ENCODE data around the gene PER1.

The PER1 gene, protein sequence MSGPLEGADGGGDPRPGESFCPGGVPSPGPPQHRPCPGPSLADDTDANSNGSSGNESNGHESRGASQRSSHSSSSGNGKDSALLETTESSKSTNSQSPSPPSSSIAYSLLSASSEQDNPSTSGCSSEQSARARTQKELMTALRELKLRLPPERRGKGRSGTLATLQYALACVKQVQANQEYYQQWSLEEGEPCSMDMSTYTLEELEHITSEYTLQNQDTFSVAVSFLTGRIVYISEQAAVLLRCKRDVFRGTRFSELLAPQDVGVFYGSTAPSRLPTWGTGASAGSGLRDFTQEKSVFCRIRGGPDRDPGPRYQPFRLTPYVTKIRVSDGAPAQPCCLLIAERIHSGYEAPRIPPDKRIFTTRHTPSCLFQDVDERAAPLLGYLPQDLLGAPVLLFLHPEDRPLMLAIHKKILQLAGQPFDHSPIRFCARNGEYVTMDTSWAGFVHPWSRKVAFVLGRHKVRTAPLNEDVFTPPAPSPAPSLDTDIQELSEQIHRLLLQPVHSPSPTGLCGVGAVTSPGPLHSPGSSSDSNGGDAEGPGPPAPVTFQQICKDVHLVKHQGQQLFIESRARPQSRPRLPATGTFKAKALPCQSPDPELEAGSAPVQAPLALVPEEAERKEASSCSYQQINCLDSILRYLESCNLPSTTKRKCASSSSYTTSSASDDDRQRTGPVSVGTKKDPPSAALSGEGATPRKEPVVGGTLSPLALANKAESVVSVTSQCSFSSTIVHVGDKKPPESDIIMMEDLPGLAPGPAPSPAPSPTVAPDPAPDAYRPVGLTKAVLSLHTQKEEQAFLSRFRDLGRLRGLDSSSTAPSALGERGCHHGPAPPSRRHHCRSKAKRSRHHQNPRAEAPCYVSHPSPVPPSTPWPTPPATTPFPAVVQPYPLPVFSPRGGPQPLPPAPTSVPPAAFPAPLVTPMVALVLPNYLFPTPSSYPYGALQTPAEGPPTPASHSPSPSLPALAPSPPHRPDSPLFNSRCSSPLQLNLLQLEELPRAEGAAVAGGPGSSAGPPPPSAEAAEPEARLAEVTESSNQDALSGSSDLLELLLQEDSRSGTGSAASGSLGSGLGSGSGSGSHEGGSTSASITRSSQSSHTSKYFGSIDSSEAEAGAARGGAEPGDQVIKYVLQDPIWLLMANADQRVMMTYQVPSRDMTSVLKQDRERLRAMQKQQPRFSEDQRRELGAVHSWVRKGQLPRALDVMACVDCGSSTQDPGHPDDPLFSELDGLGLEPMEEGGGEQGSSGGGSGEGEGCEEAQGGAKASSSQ (N-terminal part only)

DNA sequence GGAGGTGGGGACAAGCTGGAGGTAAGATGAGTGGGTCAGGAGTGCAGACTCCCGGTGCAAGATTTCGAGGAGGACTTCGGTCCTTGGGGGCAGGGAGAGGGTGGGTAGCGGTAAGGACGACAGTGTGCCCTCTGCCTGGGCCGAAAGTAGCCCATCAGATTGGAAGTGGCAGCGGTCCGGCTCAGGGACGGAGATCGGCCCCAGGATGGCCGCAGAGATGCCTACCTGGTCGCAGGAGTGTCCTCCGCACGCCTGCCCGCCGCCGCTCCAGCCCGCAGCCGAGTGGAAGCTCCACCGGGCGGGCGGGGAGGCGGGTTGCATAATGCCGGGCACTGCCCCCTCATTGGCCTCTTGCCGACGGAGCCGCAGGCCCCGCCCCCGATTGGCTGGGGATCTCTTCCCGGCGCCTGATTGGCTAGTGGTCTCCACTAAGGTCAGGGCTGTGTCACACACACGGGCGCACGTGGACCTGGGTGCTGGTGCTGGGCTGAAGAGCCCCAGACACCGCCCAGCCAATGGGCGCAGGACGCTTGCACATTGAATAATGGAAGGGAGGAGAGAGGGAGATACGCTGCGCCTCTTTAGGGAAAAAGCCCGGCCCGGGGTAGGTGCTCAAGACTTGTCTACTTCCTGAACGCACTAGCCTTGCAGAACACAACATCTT lies at the start of gene PER1:
TSS of gene PER1 (minus strand) at position 293 of the 664 bp plus-strand sequence. CDS start 1,698 bp downstream, outside the sequence.
- peak; percentile 97 for DNase-seq (ENCODE audit: low spot score)

GRCh38 chr17:8192070-8192815 lies 40.0 kb upstream of the PER1 start:
- DNase-seq (ENCODE audit: low spot score), result peak; percentile 74

DNA sequence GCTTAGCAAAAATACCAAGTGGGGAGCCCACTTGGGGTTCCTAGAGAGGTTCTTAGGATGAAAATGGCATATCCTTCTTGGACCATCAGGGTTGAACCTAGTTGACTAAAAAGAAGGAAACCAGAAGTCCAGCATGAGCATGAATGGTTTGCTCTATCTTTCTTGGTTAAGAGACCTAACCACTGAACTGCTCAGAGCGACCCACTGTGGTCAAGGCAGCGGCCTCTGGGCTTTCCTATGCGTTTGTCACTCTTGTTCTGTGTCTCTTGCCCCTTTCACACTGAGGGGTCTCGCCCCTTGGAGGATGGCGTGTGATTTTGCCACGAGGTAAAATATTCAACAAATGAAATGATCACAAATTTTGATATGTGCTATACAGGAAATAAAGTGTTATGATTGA lies 38.3 kb upstream of the PER1 start:
- no peak for DNase-seq (ENCODE audit: low spot score)

GRCh38 chr17:8189711-8190477 lies 37.7 kb upstream of the PER1 start, which contains the start of gene BORCS6:
Gene BORCS6 (minus strand): TSS chr17:8190180. CDS start chr17:8190140, 40 bp downstream.
- DNase-seq (ENCODE audit: low spot score), result peak; percentile 89

DNA sequence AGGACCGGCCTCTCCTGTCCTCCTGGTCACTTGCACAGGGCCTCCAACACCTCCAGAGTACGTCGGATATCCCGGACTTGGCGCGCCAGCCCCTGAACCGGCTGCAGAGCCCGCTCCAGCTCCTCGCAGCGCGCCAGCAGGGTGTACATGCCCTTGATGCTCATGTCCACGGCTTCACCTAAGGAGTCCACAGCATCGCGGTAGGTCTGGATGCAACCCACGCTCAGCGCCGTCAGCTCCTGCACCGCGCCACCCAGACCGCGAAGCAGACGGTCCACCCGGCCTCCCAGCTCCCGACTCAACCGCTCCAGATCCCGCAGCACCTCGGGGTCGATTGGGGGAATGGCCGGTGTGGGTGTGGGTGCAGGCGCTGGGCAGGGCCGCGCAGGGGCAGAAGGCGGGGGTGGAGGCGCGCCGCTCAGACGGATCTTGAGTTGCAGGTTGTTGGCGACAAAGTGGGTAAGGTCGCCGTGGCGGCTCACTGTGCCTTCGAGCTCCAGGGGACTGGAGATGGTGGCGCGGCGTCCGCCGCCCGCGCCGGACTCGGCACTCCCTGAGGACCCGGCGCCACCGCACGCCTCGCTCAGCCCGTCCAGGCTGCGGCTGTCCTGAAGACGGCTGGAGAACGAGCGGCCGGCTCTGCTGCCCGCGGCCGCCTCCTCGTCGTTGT lies 37.0 kb upstream of the PER1 start:
- DNase-seq (ENCODE audit: low spot score), result no peak

DNA sequence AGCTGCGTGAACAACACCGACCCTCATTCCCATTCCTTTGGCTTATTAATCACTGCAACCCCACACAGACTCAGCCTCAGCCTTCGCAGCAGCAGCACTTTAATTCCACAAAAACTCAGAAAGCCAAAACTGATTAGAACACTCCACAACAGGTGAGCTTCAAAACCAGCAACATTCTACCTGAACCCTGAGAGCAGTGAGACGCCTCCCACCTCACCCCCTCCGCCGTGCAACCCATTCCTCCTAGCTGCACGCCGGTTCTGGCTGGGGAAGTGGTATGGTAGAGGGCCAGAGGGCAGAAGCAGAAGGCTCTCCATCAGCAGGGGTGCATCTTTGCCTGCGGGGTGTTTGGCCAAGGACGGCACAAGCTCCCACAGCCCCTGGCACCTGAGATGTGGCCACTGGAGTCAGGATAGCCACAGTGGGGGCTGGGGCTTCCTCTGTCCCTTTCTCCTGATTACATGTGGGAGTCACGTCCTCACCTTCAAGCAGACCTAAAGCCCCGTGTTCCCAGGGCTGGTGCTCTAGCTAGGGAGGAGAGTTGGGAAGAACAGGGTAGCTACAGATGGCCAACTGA lies 36.1 kb upstream of the PER1 start:
- DNase-seq (ENCODE audit: low spot score), result no peak

- DNase-seq (ENCODE audit: low spot score), result peak; percentile 80
Observed at GRCh38 chr17:8187517-8188262, 35.5 kb upstream of the PER1 start.

- no peak for DNase-seq (ENCODE audit: low spot score)
Observed at GRCh38 chr17:8186787-8187516, 34.7 kb upstream of the PER1 start.

- DNase-seq (ENCODE audit: low spot score), result no peak
Observed at GRCh38 chr17:8186446-8186786, 34.2 kb upstream of the PER1 start.

GRCh38 chr17:8185582-8186445 lies 33.6 kb upstream of the PER1 start:
- DNase-seq (ENCODE audit: low spot score), result no peak

- DNase-seq (ENCODE audit: low spot score), result no peak
Observed at GRCh38 chr17:8176998-8177731, 25.0 kb upstream of the PER1 start.

GRCh38 chr17:8176197-8176940 lies 24.2 kb upstream of the PER1 start, which contains the start of gene TMEM107:
Gene TMEM107 (minus strand): TSS chr17:8176380. CDS start chr17:8176286, 94 bp downstream.
- peak; percentile 61 for DNase-seq (ENCODE audit: low spot score)

DNA sequence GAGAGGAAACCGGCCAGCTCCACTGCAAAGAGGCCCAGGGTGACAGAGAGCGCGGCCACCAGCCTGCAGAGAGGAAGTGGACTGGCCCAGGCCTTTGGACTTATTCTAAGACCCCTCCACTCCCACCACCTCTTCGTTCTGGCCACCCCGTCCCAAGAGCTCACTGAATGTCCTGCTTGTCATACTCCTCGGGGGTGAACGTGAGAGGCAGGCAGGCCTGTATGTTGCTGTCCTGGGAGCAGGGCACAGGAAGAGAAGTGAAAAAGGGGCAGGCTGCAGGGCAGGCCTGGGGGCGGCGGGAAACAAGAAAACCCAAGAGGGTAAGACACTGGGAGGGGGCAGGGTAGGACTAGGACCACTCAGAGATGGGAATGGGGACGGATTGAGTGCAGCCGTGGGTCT lies 23.6 kb upstream of the PER1 start:
- DNase-seq (ENCODE audit: low spot score), result no peak

- no peak for DNase-seq (ENCODE audit: low spot score)
Observed at GRCh38 chr17:8173871-8174322, 21.7 kb upstream of the PER1 start.

All from HuH-7.5 (cell line).